Common myeloid progenitor, CD34-positive (primary cell): ENCODE measurements around the gene CFAP70.
"Not testable (repeated sequence)": the region's sequence is repeated elsewhere in the genome, so short reads cannot be mapped to it uniquely, and the experiment has no call there.

Source experiments
- CTCF ChIA-PET: fragments of 350-600 bp; sonication (Branson Sonifier 250); formaldehyde crosslinking; loops from one replicate; lab custom pipeline; 2021; ENCODE audit warnings: antibody characterized with exemption; lab: Charles Lee
- POLR2A ChIA-PET: fragments of 350-600 bp; sonication (Branson Sonifier 250); formaldehyde crosslinking; loops from one replicate; lab custom pipeline; 2021; ENCODE audit warnings: antibody characterized with exemption; lab: Charles Lee
- DNase-seq, 3 donors: peaks; one replicate each; pipeline versions ENCODE4 v3.0.0 to v3.0.0-alpha.2; 2013
- H3K27ac ChIP-seq, 2 experiments: 1 replicate in 1 of 2; 2 replicates in 1 of 2; pipeline ENCODE4 v1.7.0; 2013; ENCODE audit warnings: inconsistent platforms in 2 of 2, low read length in 2 of 2, mild to moderate bottlenecking in 2 of 2, low read depth in 1 of 2, moderate library complexity in 1 of 2; ENCODE audit not compliant: severe bottlenecking in 2 of 2, insufficient read depth in 1 of 2, poor library complexity in 1 of 2
- H3K27me3 ChIP-seq, 5 experiments: replicated peaks in 2 of 5; 1 replicate in 3 of 5; 2 replicates in 2 of 5; pipeline versions ENCODE4 v1.6.1 to v1.7.0; 2013; ENCODE audit warnings: low read length in 4 of 5, mild to moderate bottlenecking in 2 of 5, moderate library complexity in 2 of 5, inconsistent platforms in 1 of 5; ENCODE audit not compliant: insufficient read depth in 5 of 5, control insufficient read depth in 4 of 5
- H3K36me3 ChIP-seq, 4 experiments: 1 replicate in 2 of 4; 2 replicates in 2 of 4; pipeline versions ENCODE4 v1.6.1 to v1.7.0; 2013; ENCODE audit warnings: low read length in 3 of 4, control low read depth in 1 of 4, mild to moderate bottlenecking in 1 of 4; ENCODE audit not compliant: control insufficient read depth in 4 of 4, insufficient read depth in 4 of 4
- H3K4me1 ChIP-seq, 4 experiments: 1 replicate in 3 of 4; 2 replicates in 1 of 4; pipeline versions ENCODE4 v1.6.1 to v1.7.1; 2013; ENCODE audit warnings: low read length in 3 of 4, mild to moderate bottlenecking in 3 of 4, control low read depth in 1 of 4, inconsistent platforms in 1 of 4, moderate library complexity in 1 of 4; ENCODE audit not compliant: control insufficient read depth in 4 of 4, insufficient read depth in 4 of 4; ENCODE audit errors: control extremely low read depth in 1 of 4
- H3K4me3 ChIP-seq, 7 experiments: 1 replicate in 4 of 7; 2 replicates in 3 of 7; pipeline versions ENCODE4 v1.5.1 to v1.7.0; 2013; ENCODE audit warnings: mild to moderate bottlenecking in 7 of 7, low read length in 6 of 7, moderate library complexity in 6 of 7, inconsistent platforms in 2 of 7, low read depth in 2 of 7, control low read depth in 1 of 7; ENCODE audit not compliant: insufficient read depth in 4 of 7, control insufficient read depth in 1 of 7; ENCODE audit errors: extremely low read depth in 1 of 7
- H3K9me3 ChIP-seq, 5 experiments: 1 replicate in 4 of 5; 2 replicates in 1 of 5; pipeline versions ENCODE4 v1.6.1 to v1.7.1; 2013; ENCODE audit warnings: low read length in 4 of 5, mild to moderate bottlenecking in 2 of 5, inconsistent platforms in 1 of 5, low read depth in 1 of 5, moderate library complexity in 1 of 5; ENCODE audit not compliant: control insufficient read depth in 4 of 5, insufficient read depth in 2 of 5; ENCODE audit errors: control extremely low read depth in 1 of 5
- WGBS: methylation state at CpG from one replicate; pipeline ENCODE4 v1.1.5; 2013; ENCODE audit not compliant: insufficient coverage; 5-methylcytosine and 5-hydroxymethylcytosine counted together

CFAP70 gene

DNA sequence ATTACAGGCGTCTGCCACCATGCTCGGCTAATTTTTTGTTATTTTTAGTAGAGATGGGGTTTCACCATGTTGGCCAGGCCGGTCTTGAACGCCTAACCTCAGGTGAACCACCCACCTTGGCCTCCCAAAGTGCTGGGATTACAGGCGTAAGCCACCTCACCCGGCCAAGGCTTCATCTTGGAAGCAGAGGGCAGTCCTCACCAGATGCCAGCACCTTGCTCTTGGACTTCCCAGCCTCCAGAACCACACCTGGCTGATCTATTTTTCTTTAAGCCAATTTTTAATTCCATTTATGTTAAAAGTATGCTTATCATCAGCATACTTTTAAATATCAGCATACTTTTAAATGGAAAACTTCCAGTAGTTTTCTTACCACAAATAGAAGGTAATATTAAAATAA is 43.0 kb upstream of the CFAP70 start:
- ChIA-PET POLR2A (no interaction called here), CTCF (interaction anchor here (0.7 to 1.7 kb wide), 3 partner anchors 10 to 12 kb away, joined by 3 to 4 read pairs (median 4); partner anchors contain the start of gene ANXA7)
- Histone ChIP-seq H3K4me3 (no peak overlapping the region), H3K9me3 (no peaks in the 10 kb centered on the region), H3K27me3 (no peaks in the 10 kb centered on the region), H3K27ac (no peak overlapping the region), H3K4me1 (no peaks in the 10 kb centered on the region), H3K36me3 (peaks cover 5 to 33% (median 17%) of the 10 kb centered on the region in 4 experiments)
- WGBS: 98% methylated on average over 4 of the region's 6 CpGs
- no peak for DNase-seq

DNA sequence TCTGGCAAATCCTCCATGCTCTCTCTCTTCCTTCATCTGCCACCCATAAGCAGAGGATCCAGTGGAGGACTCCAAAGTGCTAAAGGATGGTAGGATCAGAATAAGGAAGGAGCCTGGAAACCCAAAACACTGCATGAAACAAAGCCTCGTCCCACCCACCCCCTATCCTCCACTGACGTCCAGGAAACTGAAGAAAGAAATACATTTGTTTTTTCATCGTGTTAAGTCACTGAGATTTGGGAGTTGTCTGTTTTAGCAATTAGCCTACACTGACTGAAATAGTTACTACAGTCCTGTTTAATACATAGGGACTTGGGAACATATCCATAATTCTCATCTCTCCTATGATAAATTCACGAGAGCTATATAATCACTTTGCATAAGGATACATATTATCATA is 40.4 kb upstream of the CFAP70 start:
- no peak overlapping the region for H3K27ac ChIP-seq
- no peak for DNase-seq
- ChIA-PET CTCF (no interaction called here), POLR2A (no interaction called here)
- no CpG with 5 or more reads among the region's 4 CpGs for WGBS
- peaks cover 14 to 53% (median 29%) of the 10 kb centered on the region in 4 experiments for H3K36me3 ChIP-seq
- H3K9me3 ChIP-seq: no peaks in the 10 kb centered on the region
- no peak overlapping the region for H3K4me3 ChIP-seq
- no peaks in the 10 kb centered on the region for H3K27me3 ChIP-seq
- no peaks in the 10 kb centered on the region for H3K4me1 ChIP-seq

DNA sequence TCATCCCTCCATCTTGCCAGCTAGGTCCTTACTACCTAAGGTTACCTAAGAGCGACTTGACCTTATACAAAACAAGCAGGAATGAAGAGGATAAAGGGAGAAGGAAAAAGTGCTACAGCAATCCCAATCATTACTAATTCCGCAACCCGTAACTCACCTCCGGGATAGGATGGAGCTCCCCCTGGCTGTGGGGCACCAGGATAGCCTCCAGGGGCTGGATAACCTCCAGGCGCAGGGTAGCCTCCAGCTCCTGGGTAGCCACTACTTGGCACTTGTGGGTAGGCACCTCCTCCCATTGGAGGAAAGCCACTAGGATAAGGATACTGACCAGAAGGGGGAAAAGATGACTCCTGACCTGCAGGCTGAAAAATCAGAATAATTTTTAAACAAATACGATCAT is 39.4 kb upstream of the CFAP70 start:
- Histone ChIP-seq H3K27ac (no peak overlapping the region), H3K4me3 (no peak overlapping the region), H3K9me3 (no peaks in the 10 kb centered on the region), H3K36me3 (peaks cover 14 to 53% (median 29%) of the 10 kb centered on the region in 4 experiments), H3K27me3 (no peaks in the 10 kb centered on the region), H3K4me1 (no peaks in the 10 kb centered on the region)
- no peak for DNase-seq
- no CpG with 5 or more reads among the region's 6 CpGs for WGBS
- ChIA-PET CTCF (interaction anchor here (1.2 kb wide), 2 partner anchors 9 to 13 kb away, joined by 3 to 4 read pairs; no protein-coding TSS in a partner anchor), POLR2A (no interaction called here)

DNA sequence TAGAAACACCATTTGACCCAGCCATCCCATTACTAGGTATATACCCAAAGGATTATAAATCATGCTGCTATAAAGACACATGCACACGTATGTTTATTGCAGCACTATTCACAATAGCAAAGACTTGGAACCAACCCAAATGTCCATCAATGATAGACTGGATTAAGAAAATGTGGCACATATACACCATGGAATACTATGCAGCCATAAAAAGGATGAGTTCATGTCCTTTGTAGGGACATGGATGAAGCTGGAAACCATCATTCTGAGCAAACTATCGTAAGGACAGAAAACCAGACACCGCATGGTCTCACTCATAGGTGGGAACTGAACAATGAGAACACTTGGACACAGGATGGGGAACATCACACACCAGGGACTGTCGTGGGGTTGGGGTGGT is 35.7 kb upstream of the CFAP70 start:
- H3K27me3 ChIP-seq, DNase-seq, H3K4me3 ChIP-seq, H3K27ac ChIP-seq, H3K9me3 ChIP-seq, H3K4me1 ChIP-seq, CTCF ChIA-PET: not testable (repeated sequence)
- peaks cover 14 to 58% (median 37%) of the 10 kb centered on the region in 4 experiments for H3K36me3 ChIP-seq
- whole genome bisulfite sequencing: 94% methylated on average over 2 of the region's 4 CpGs
- POLR2A ChIA-PET: interaction anchor here (0.9 kb wide), 1 partner anchor 18 kb away, joined by 3 read pairs; no protein-coding TSS in a partner anchor

DNA sequence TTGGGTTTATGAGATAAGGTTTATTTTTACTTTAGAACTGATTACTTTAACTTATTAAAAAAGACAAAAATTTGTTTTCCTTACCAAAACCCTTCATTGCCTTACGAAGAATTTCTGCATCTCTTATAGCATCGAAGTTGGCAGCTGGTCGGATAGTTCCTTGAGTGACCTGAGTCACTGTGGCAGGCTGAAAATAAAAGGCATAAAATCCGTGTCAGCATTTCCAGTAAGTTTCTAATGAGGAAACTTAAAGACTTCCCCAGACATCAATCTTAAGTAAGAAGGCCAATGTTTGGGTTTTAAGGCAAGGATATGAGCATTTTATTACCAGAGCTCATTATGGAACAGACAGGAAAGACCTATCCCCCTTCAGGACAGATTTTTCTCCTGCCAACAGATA is 29.6 kb upstream of the CFAP70 start:
- ChIA-PET CTCF (no interaction called here), POLR2A (no interaction called here)
- 100% methylated on average over 3 of the region's 4 CpGs for WGBS
- peaks cover 26 to 72% (median 44%) of the 10 kb centered on the region in 4 experiments for H3K36me3 ChIP-seq
- H3K4me3 ChIP-seq: no peak overlapping the region
- no peak for DNase-seq
- H3K27me3 ChIP-seq: no peaks in the 10 kb centered on the region
- no peaks in the 10 kb centered on the region for H3K9me3 ChIP-seq
- no peaks in the 10 kb centered on the region for H3K4me1 ChIP-seq
- no peak overlapping the region for H3K27ac ChIP-seq

DNA sequence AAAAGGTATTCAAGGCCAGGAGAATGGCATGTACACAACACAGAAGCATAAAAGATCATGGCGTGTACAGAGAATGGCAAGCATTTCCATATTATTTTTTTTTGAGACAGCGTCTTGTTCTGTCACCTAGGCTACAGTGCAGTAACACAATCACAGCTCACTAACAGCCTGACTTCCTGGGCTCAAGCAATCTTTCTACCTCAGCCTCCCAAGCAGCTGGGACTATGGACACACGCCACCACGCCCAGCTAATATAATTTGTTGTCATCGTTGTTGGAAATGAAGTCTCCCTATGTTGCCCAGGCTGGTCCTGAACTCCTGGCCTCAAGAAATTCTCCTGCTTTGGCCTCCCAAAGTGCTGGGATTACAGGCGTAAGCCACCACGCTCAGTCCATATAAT is 27.9 kb upstream of the CFAP70 start:
- Histone ChIP-seq H3K4me1 (no peaks in the 10 kb centered on the region), H3K27ac (no peak overlapping the region), H3K4me3 (no peak overlapping the region), H3K27me3 (no peaks in the 10 kb centered on the region), H3K9me3 (no peaks in the 10 kb centered on the region), H3K36me3 (peaks cover 32 to 84% (median 52%) of the 10 kb centered on the region in 4 experiments)
- no peak for DNase-seq
- WGBS: 100% methylated on average over 7 of the region's 7 CpGs
- ChIA-PET CTCF (interaction anchor here (1.5 kb wide), 1 partner anchor 122 kb away, joined by 3 read pairs; no protein-coding TSS in a partner anchor), POLR2A (no interaction called here)

DNA sequence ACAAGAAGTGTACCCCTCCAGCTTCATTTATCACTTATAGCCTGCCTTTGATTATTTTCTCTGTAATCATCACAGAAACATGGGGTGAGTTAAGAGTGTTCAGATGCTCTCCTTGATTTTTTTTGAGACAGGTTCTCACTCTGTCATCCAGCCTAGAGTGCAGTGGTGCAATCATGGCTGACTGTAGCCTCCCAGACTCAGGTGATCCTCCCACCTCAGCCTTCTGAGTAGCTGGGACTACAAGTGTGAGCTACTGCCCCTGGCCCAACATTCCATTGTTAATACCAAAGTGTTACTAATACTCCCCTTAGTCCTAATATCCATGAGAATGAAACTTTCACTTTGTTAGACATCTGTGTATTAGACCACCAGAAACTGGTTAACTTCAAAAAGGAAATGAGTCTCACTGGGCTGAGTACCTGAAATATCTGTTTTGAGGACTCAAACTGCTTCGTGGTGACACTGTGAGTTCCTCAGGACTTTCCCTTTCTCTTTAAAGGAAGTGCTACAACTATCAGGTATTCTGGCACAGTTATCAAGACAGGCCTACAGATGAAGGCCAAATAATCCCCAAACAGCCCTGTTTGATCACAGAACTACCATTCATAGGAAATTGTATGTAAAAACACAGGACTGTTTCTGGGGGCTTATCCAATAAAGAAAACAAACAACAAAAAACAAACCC is 20.5 kb upstream of the CFAP70 start:
- no peaks in the 10 kb centered on the region for H3K9me3 ChIP-seq
- no peaks in the 10 kb centered on the region for H3K4me1 ChIP-seq
- ChIA-PET POLR2A (no interaction called here), CTCF (interaction anchor here (1.4 to 1.6 kb wide), 2 partner anchors 22 to 115 kb away, joined by 3 to 4 read pairs; no protein-coding TSS in a partner anchor)
- DNase-seq: peak in 2 of 3 donors; percentile 14 to 23
- H3K4me3 ChIP-seq: no peak overlapping the region
- H3K36me3 ChIP-seq: peaks cover 28 to 75% (median 54%) of the 10 kb centered on the region in 4 experiments
- 83% methylated on average over 1 of the region's 1 CpG for WGBS
- no peaks in the 10 kb centered on the region for H3K27me3 ChIP-seq
- no peak overlapping the region for H3K27ac ChIP-seq
